ENCODE results near the gene ZNF579. TPM values are rescaled to one million over a fixed set of nuclear protein-coding genes. Genes with fewer than 3 reads are reported as not detected.
A peak's percentile ranks its signal among the peaks of the same experiment; 100 is the strongest.

Gene ZNF579
- total and polyA plus RNA-seq, 10 of the 15 experiments (the other 5 are each of a cell fraction or from before 2014, with no cell fraction given) = 0.11 to 11.7 (median 1.5) TPM

- TF ChIP-seq ZBTB33 (IDR thresholded peaks at IDR 0.05) = no peak
- TF ChIP-seq IRF5 (IDR thresholded peaks at IDR 0.05; ENCODE audit: borderline replicate concordance) = no peak
- 0 out of 2 replicates have a peak, but pooled peaks have one; percentile 38 for TF ChIP-seq BACH1 (IDR thresholded peaks at IDR 0.05; ENCODE audit: borderline replicate concordance)
- TF ChIP-seq ETV6 (conservative IDR thresholded peaks at IDR 0.05 in 1 of 2, IDR thresholded peaks at IDR 0.05 in 1 of 2; ENCODE audit: borderline replicate concordance in 1 of 2, low read depth in 1 of 2) = no peak
- TF ChIP-seq KLF5 (IDR thresholded peaks at IDR 0.05; ENCODE audit: partially characterized antibody) = peak; percentile 57
- TF ChIP-seq PML (IDR thresholded peaks at IDR 0.05; ENCODE audit: low read length) = peak; percentile 40; the same call in 1 of the 2 replicates
- no peak for TF ChIP-seq ZBTB40 (IDR thresholded peaks at IDR 0.05; ENCODE audit: borderline replicate concordance)
- TF ChIP-seq FOXM1 (IDR thresholded peaks at IDR 0.05; ENCODE audit: low read depth, low read length) = no peak
- TF ChIP-seq FOS (IDR thresholded peaks at IDR 0.05; ENCODE audit: borderline replicate concordance, extremely low read depth, insufficient read length) = no peak
Observed at GRCh38 chr19:55599842-55600661, 19.4 kb upstream of the ZNF579 start, which contains the start of gene ZNF524 (continued).
